Body of pancreas (tissue), 4 donors: ENCODE results near the gene PLCB2. TPM values are rescaled to one million over a fixed set of nuclear protein-coding genes. Genes with fewer than 3 reads are reported as not detected.
A peak's percentile ranks its signal among the peaks of the same experiment; 100 is the strongest.

ENCODE experiments used
- ATAC-seq: fragments of 150-250 bp; one replicate; pipeline ENCODE4 v1.9.1; 2016
- DNase-seq, 4 donors: peaks; one replicate each; pipeline ENCODE4 v3.0.0-alpha.2; 2019
- H3K27ac ChIP-seq, 4 donors: fragments of 200-600 bp; sonication (generic); 1 replicate in 3 of 4; 2 replicates in 1 of 4; pipeline versions ENCODE4 v1.5.1 to v1.6.1; 2016 to 2019; ENCODE audit warnings: mild to moderate bottlenecking in 1 of 4, mixed read lengths in 1 of 4, moderate library complexity in 1 of 4
- H3K27me3 ChIP-seq, 2 donors: fragments of 200-600 bp; sonication (generic); one replicate each; pipeline ENCODE4 v1.6.0; 2016; ENCODE audit warnings: mild to moderate bottlenecking in 1 of 2
- H3K36me3 ChIP-seq, 2 donors: fragments of 200-600 bp; sonication (generic); replicated peaks in 1 of 2; 2 replicates each; pipeline ENCODE4 v1.5.1; 2016; ENCODE audit warnings: low read depth in 2 of 2; ENCODE audit not compliant: insufficient read depth in 1 of 2
- H3K4me1 ChIP-seq: fragments of 200-600 bp; sonication (generic); one replicate; pipeline ENCODE4 v1.6.0; 2016
- H3K4me3 ChIP-seq, 2 donors: fragments of 200-600 bp; sonication (generic); 1 replicate in 1 of 2; 2 replicates in 1 of 2; pipeline ENCODE4 v1.5.1; 2016 to 2019
- H3K9me3 ChIP-seq, 3 donors: fragments of 200-600 bp; sonication (generic); 1 replicate in 2 of 3; 2 replicates in 1 of 3; pipeline ENCODE4 v1.5.1; 2016
- CTCF ChIP-seq, 7 experiments: fragments of 450-650 bp in 4 of 7; fragments of 200-600 bp in 3 of 7; sonication (generic) in 3 of 7; IDR thresholded peaks; one replicate each; pipeline ENCODE4 v1.5.1; 2016 to 2019; ENCODE audit warnings: antibody characterized with exemption in 7 of 7
- POLR2A ChIP-seq, 3 donors: fragments of 450-650 bp; IDR thresholded peaks; one replicate each; pipeline ENCODE4 v1.6.1; 2016; ENCODE audit warnings: antibody characterized with exemption in 3 of 3, mild to moderate bottlenecking in 2 of 3
- WGBS, 2 donors: methylation state at CpG; one replicate each; pipeline ENCODE4 v1.1.5; 2017; 5-methylcytosine and 5-hydroxymethylcytosine counted together
- intact Hi-C: fragments of 100-400 bp; cut with DNase I; formaldehyde crosslinking; loops from one replicate; pipeline ENCODE4 v1.15.1; 2023
- total RNA-seq, 2 donors: library from RNA; depleted of rRNA; stranded (reverse); fragments of >200 nt; gene quantifications; one replicate each; pipeline ENCODE4 v1.1.0, GENCODE V29; 2016

The PLCB2 gene
- total RNA-seq, 2 donors from 2014 or later = 3.1 to 4.6 TPM

- 0 to 1% methylated on average over 3 to 85 of the region's 101 CpGs for WGBS, 2 donors
- ATAC-seq = peak; percentile 11
These were observed 16.5 kb upstream of the PLCB2 start for GRCh38 chr15:40323953-40324937.

GRCh38 chr15:40323239-40323952, 15.7 kb upstream of the PLCB2 start, which contains the start of gene INAFM2:
Gene INAFM2 (plus strand): TSS chr15:40323692. CDS start chr15:40324056, 364 bp downstream.
- Histone ChIP-seq H3K27me3 (no peaks in the 10 kb centered on the region), H3K36me3 (no peaks in the 10 kb centered on the region), H3K4me3 (peak within 1 kb of the TSS; percentile 32 to 47), H3K9me3 (no peaks in the 10 kb centered on the region), H3K27ac (peak within 1 kb of the TSS; percentile 48 to 78 (median 76)), H3K4me1 (peaks cover 50% of the 10 kb centered on the region)
- peak; percentile 40 to 85 (median 66) for TF ChIP-seq CTCF (IDR thresholded peaks at IDR 0.05)
- peak; percentile 12 to 18 (median 17) for TF ChIP-seq POLR2A (IDR thresholded peaks at IDR 0.05)
- 0 to 1% methylated on average over 17 to 95 of the region's 103 CpGs for WGBS, 2 donors
- ATAC-seq (peak; percentile 88), DNase-seq (peak; percentile 86 to 94 (median 91))
- intact Hi-C loops = no loop called here

More at GRCh38 chr15:40323953-40324937, 16.5 kb upstream of the PLCB2 start:
- no peak for TF ChIP-seq CTCF (IDR thresholded peaks at IDR 0.05)
- no peak for TF ChIP-seq POLR2A (IDR thresholded peaks at IDR 0.05)
- Histone ChIP-seq H3K4me1 (peaks cover 50% of the 10 kb centered on the region), H3K9me3 (no peaks in the 10 kb centered on the region), H3K36me3 (no peaks in the 10 kb centered on the region), H3K27ac (peak overlapping the region; percentile 48 to 78 (median 72)), H3K4me3 (peak overlapping the region; percentile 32 to 47), H3K27me3 (no peaks in the 10 kb centered on the region)
- intact Hi-C loops = no loop called here
- DNase-seq = peak in 2 of 4 donors; percentile 43 to 45

- Histone ChIP-seq H3K4me1 (peaks cover 50% of the 10 kb centered on the region), H3K36me3 (no peaks in the 10 kb centered on the region), H3K27me3 (no peaks in the 10 kb centered on the region), H3K27ac (peak overlapping the region; percentile 48 to 78 (median 76)), H3K9me3 (no peaks in the 10 kb centered on the region), H3K4me3 (no peak overlapping the region)
- intact Hi-C loops = no loop called here
- 40 to 49% methylated on average over 12 to 26 of the region's 26 CpGs for WGBS, 2 donors
- TF ChIP-seq CTCF (IDR thresholded peaks at IDR 0.05) (no peak), POLR2A (IDR thresholded peaks at IDR 0.05) (no peak)
- DNase-seq (peak in 2 of 4 donors; percentile 15 to 41), ATAC-seq (peak; percentile 4)
These were observed 14.9 kb upstream of the PLCB2 start for GRCh38 chr15:40322531-40323238.

- H3K4me1 ChIP-seq = peaks cover 37% of the 10 kb centered on the region
- no peak overlapping the region for H3K4me3 ChIP-seq
- intact Hi-C loops = no loop called here
- TF ChIP-seq CTCF (IDR thresholded peaks at IDR 0.05) = peak; percentile 69 to 93 (median 77)
- no peak for TF ChIP-seq POLR2A (IDR thresholded peaks at IDR 0.05)
- no peaks in the 10 kb centered on the region for H3K9me3 ChIP-seq
- 8 to 9% methylated on average over 2 of the region's 2 CpGs for WGBS, 2 donors
- H3K36me3 ChIP-seq = no peaks in the 10 kb centered on the region
- peak; percentile 64 to 79 (median 70) for DNase-seq
- H3K27ac ChIP-seq = no peak overlapping the region
- no peak for ATAC-seq
- no peaks in the 10 kb centered on the region for H3K27me3 ChIP-seq
These were observed 13.2 kb upstream of the PLCB2 start for GRCh38 chr15:40320931-40321371.
